GM18505 (cell line): ENCODE results near the gene VPS37D.

Source experiments
- ATAC-seq: cut with Tn5 transposase; IDR thresholded peaks from one replicate; pipeline ENCODE4 v1.9.1; 2021; ENCODE audit not compliant: unreplicated experiment
- POLR2A ChIP-seq: IDR thresholded peaks from 4 replicates; pipeline ENCODE4 v1.6.1; 2011; ENCODE audit warnings: borderline replicate concordance; ENCODE audit not compliant: insufficient read depth, insufficient read length; ENCODE audit errors: extremely low read depth

VPS37D gene

GRCh38 chr7:73700581-73701134 is 33.0 kb downstream of the VPS37D start:
- TF ChIP-seq POLR2A: no peak
- no peak for ATAC-seq

GRCh38 chr7:73701357-73701995 is 33.8 kb downstream of the VPS37D start:
- ATAC-seq: no peak
- TF ChIP-seq POLR2A: no peak

GRCh38 chr7:73702226-73702625 is 34.6 kb downstream of the VPS37D start:
- TF ChIP-seq POLR2A: no peak
- no peak for ATAC-seq

- ATAC-seq: no peak
- TF ChIP-seq POLR2A: no peak
These were observed 35.0 kb downstream of the VPS37D start for GRCh38 chr7:73702665-73703064.

- no peak for TF ChIP-seq POLR2A
- ATAC-seq: no peak
These were observed 35.6 kb downstream of the VPS37D start for GRCh38 chr7:73703225-73703624.

GRCh38 chr7:73703757-73704639 is 36.4 kb downstream of the VPS37D start:
- no peak for TF ChIP-seq POLR2A
- ATAC-seq: no peak

GRCh38 chr7:73704640-73705550 is 37.3 kb downstream of the VPS37D start:
- ATAC-seq: no peak
- TF ChIP-seq POLR2A: no peak

- TF ChIP-seq POLR2A: no peak
- ATAC-seq: no peak
These were observed 37.9 kb downstream of the VPS37D start for GRCh38 chr7:73705551-73705920.

GRCh38 chr7:73706126-73707044 is 38.8 kb downstream of the VPS37D start:
- no peak for TF ChIP-seq POLR2A
- no peak for ATAC-seq

GRCh38 chr7:73707045-73707631 is 39.5 kb downstream of the VPS37D start:
- ATAC-seq: no peak
- TF ChIP-seq POLR2A: no peak

GRCh38 chr7:73708961-73709549 is 41.4 kb downstream of the VPS37D start:
- no peak for TF ChIP-seq POLR2A
- ATAC-seq: no peak
